Stimulated activated CD4-positive, alpha-beta T cell treated with anti-CD3 and anti-CD28 coated beads, TNF-alpha, amount 100 ng/mL, for 48 hours (primary cell): ENCODE measurements around the gene AICDA.
"Not testable (repeated sequence)": the region's sequence is repeated elsewhere in the genome, so short reads cannot be mapped to it uniquely, and the experiment has no call there.

ENCODE experiments used
- DNase-seq, 3 donors: peaks; one replicate each; pipeline ENCODE4 v3.0.0-alpha.2; 2020; ENCODE audit warnings: low read depth in 3 of 3

AICDA gene

GRCh38 chr12:8613881-8614280 lies 1.2 kb upstream of the AICDA start:
- DNase-seq: not testable (repeated sequence)

- peak in 1 of 3 donors; percentile 5 for DNase-seq
Observed at GRCh38 chr12:8609061-8609570, 3.5 kb downstream of the AICDA start.

- no peak for DNase-seq
Observed at GRCh38 chr12:8606890-8607289, 5.8 kb downstream of the AICDA start.

GRCh38 chr12:8605057-8605456 lies 7.6 kb downstream of the AICDA start:
- no peak for DNase-seq

GRCh38 chr12:8603856-8604255 lies 8.8 kb downstream of the AICDA start:
- DNase-seq: no peak

GRCh38 chr12:8603286-8603685 lies 9.4 kb downstream of the AICDA start:
- no peak for DNase-seq

GRCh38 chr12:8596561-8596960 lies 16.1 kb downstream of the AICDA start:
- no peak for DNase-seq

GRCh38 chr12:8594072-8594471 lies 18.6 kb downstream of the AICDA start:
- no peak for DNase-seq

GRCh38 chr12:8593246-8593645 lies 19.4 kb downstream of the AICDA start:
- DNase-seq: no peak

GRCh38 chr12:8590842-8591545 lies 21.7 kb downstream of the AICDA start:
- DNase-seq: no peak

- no peak for DNase-seq
Observed at GRCh38 chr12:8589679-8590078, 23.0 kb downstream of the AICDA start.

GRCh38 chr12:8584478-8584877 lies 28.2 kb downstream of the AICDA start:
- not testable (repeated sequence) for DNase-seq

GRCh38 chr12:8584004-8584403 lies 28.7 kb downstream of the AICDA start:
- DNase-seq: no peak

GRCh38 chr12:8581098-8581784 lies 31.4 kb downstream of the AICDA start:
- DNase-seq: no peak

GRCh38 chr12:8577879-8578278 lies 34.8 kb downstream of the AICDA start:
- DNase-seq: no peak

GRCh38 chr12:8572507-8572906 lies 40.2 kb downstream of the AICDA start:
- no peak for DNase-seq

- DNase-seq: no peak
Observed at GRCh38 chr12:8566525-8566924, 46.1 kb downstream of the AICDA start.

- not testable (repeated sequence) for DNase-seq
Observed at GRCh38 chr12:8566052-8566451, 46.6 kb downstream of the AICDA start.

- no peak for DNase-seq
Observed at GRCh38 chr12:8564656-8565055, 48.0 kb downstream of the AICDA start.

GRCh38 chr12:8563356-8563755 lies 49.3 kb downstream of the AICDA start:
- no peak for DNase-seq

GRCh38 chr12:8562310-8562709 lies 50.3 kb downstream of the AICDA start:
- no peak for DNase-seq

GRCh38 chr12:8561011-8561410 lies 51.6 kb downstream of the AICDA start:
- DNase-seq: no peak

- no peak for DNase-seq
Observed at GRCh38 chr12:8559676-8560075, 53.0 kb downstream of the AICDA start.
